GM21515 (cell line): ENCODE data around the gene CYSTM1.

Source experiments
- ATAC-seq: cut with Tn5 transposase; IDR thresholded peaks from one replicate; pipeline ENCODE4 v1.9.1; 2021; ENCODE audit not compliant: unreplicated experiment

Gene CYSTM1

GRCh38 chr5:140232731-140233130 lies 57.7 kb downstream of the CYSTM1 start:
- no peak for ATAC-seq

- no peak for ATAC-seq
These were observed 59.5 kb downstream of the CYSTM1 start for GRCh38 chr5:140234377-140234989.

- no peak for ATAC-seq
These were observed 61.0 kb downstream of the CYSTM1 start for GRCh38 chr5:140235791-140236551.

- no peak for ATAC-seq
These were observed 62.1 kb downstream of the CYSTM1 start for GRCh38 chr5:140236891-140237598.

GRCh38 chr5:140238756-140239155 lies 63.8 kb downstream of the CYSTM1 start:
- ATAC-seq: no peak

- ATAC-seq: no peak
These were observed 64.5 kb downstream of the CYSTM1 start for GRCh38 chr5:140239461-140239860.

GRCh38 chr5:140239939-140240700 lies 65.1 kb downstream of the CYSTM1 start:
- no peak for ATAC-seq

- no peak for ATAC-seq
These were observed 66.2 kb downstream of the CYSTM1 start for GRCh38 chr5:140240987-140241706.

GRCh38 chr5:140242099-140242498 lies 67.1 kb downstream of the CYSTM1 start:
- ATAC-seq: no peak

GRCh38 chr5:140242890-140243585 lies 68.0 kb downstream of the CYSTM1 start:
- ATAC-seq: no peak

- ATAC-seq: no peak
These were observed 68.8 kb downstream of the CYSTM1 start for GRCh38 chr5:140243706-140244250.

- ATAC-seq: peak; percentile 48
These were observed 69.6 kb downstream of the CYSTM1 start for GRCh38 chr5:140244525-140245025.

- ATAC-seq: no peak
These were observed 70.4 kb downstream of the CYSTM1 start for GRCh38 chr5:140245341-140245740.

- no peak for ATAC-seq
These were observed 70.9 kb downstream of the CYSTM1 start for GRCh38 chr5:140245926-140246325.

- ATAC-seq: no peak
These were observed 71.6 kb downstream of the CYSTM1 start for GRCh38 chr5:140246378-140247122.

GRCh38 chr5:140248414-140248813 lies 73.4 kb downstream of the CYSTM1 start:
- ATAC-seq: no peak

- no peak for ATAC-seq
These were observed 74.5 kb downstream of the CYSTM1 start for GRCh38 chr5:140249536-140249935.

- no peak for ATAC-seq
These were observed 75.4 kb downstream of the CYSTM1 start for GRCh38 chr5:140250386-140250785.

- no peak for ATAC-seq
These were observed 76.6 kb downstream of the CYSTM1 start for GRCh38 chr5:140251527-140251973.
